CD4-positive, alpha-beta memory T cell (primary cell): ENCODE data around the gene MAD2L1BP. TPM values are rescaled to one million over a fixed set of nuclear protein-coding genes. Genes with fewer than 3 reads are reported as not detected.

ENCODE experiments used
- CTCF ChIA-PET: fragments of 350-600 bp; sonication (Branson Sonifier 250); formaldehyde crosslinking; loops from one replicate; lab custom pipeline; 2021; ENCODE audit warnings: inconsistent platforms; ENCODE audit not compliant: partially characterized antibody; lab: Charles Lee
- POLR2A ChIA-PET: fragments of 350-600 bp; sonication (Branson Sonifier 250); formaldehyde crosslinking; loops from one replicate; lab custom pipeline; 2021; ENCODE audit not compliant: partially characterized antibody; lab: Charles Lee
- DNase-seq, 5 donors: peaks; one replicate each; pipeline versions ENCODE4 v3.0.0 to v3.0.0-alpha.2; 2020 to 2022; ENCODE audit warnings: mixed read lengths in 1 of 5
- H3K27ac ChIP-seq: one replicate; pipeline ENCODE4 v1.7.0; 2013; ENCODE audit warnings: low read depth, low read length
- H3K27me3 ChIP-seq: 2 replicates; pipeline ENCODE4 v1.7.0; 2013; ENCODE audit warnings: mild to moderate bottlenecking, low read length, moderate library complexity; ENCODE audit not compliant: insufficient read depth
- H3K36me3 ChIP-seq: 2 replicates; pipeline ENCODE4 v1.7.0; 2013; ENCODE audit warnings: mild to moderate bottlenecking, low read length, moderate library complexity; ENCODE audit not compliant: insufficient read depth
- H3K4me1 ChIP-seq: 2 replicates; pipeline ENCODE4 v1.7.0; 2013; ENCODE audit warnings: mild to moderate bottlenecking, low read length, moderate library complexity; ENCODE audit not compliant: insufficient read depth
- H3K4me3 ChIP-seq, 2 donors: one replicate each; pipeline ENCODE4 v1.7.0; 2013; ENCODE audit warnings: low read length in 2 of 2, mild to moderate bottlenecking in 1 of 2
- H3K9me3 ChIP-seq, 2 donors: one replicate each; pipeline ENCODE4 v1.7.0; 2013; ENCODE audit warnings: low read length in 2 of 2, control low read depth in 1 of 2; ENCODE audit not compliant: control insufficient read depth in 1 of 2
- H3K27ac Mint-ChIP-seq, 7 donors: one replicate each; pipeline ENCODE4 v1.8.0; 2020 to 2021; ENCODE audit warnings: mixed read lengths in 7 of 7, mild to moderate bottlenecking in 6 of 7, inconsistent platforms in 3 of 7, moderate library complexity in 3 of 7
- H3K27me3 Mint-ChIP-seq, 2 donors: one replicate each; pipeline ENCODE4 v1.8.0; 2020 to 2021; ENCODE audit warnings: mixed read lengths in 2 of 2
- H3K36me3 Mint-ChIP-seq, 2 donors: one replicate each; pipeline ENCODE4 v1.8.0; 2020 to 2021; ENCODE audit warnings: mixed read lengths in 2 of 2, inconsistent platforms in 1 of 2, mild to moderate bottlenecking in 1 of 2
- H3K4me1 Mint-ChIP-seq, 4 donors: one replicate each; pipeline ENCODE4 v1.8.0; 2020 to 2021; ENCODE audit warnings: mixed read lengths in 4 of 4, mild to moderate bottlenecking in 1 of 4
- H3K4me3 Mint-ChIP-seq, 8 donors: one replicate each; pipeline ENCODE4 v1.8.0; 2020 to 2021; ENCODE audit warnings: mixed read lengths in 8 of 8, mild to moderate bottlenecking in 7 of 8, moderate library complexity in 6 of 8, inconsistent platforms in 3 of 8
- H3K9me3 Mint-ChIP-seq, 8 donors: one replicate each; pipeline ENCODE4 v1.8.0; 2020 to 2021; ENCODE audit warnings: mixed read lengths in 8 of 8, mild to moderate bottlenecking in 5 of 8, inconsistent platforms in 3 of 8, moderate library complexity in 1 of 8
- intact Hi-C: fragments of 100-400 bp; cut with micrococcal nuclease; formaldehyde crosslinking; loops from one replicate; pipeline ENCODE4 v1.15.1; 2023
- polyA plus RNA-seq, 2 donors: library from polyadenylated mRNA; unstranded; fragments of 300-500 nt; fragmentation: Illumina TruSeq; gene quantifications; one replicate each; pipeline ENCODE4 v1.2.3, GENCODE V29; 2021
- total RNA-seq, 2 experiments: library from RNA; stranded (reverse); gene quantifications; one replicate each; pipeline ENCODE4 v1.2.3, GENCODE V29; 2021

Gene MAD2L1BP
- total and polyA plus RNA-seq, 4 experiments from 2014 or later = 23.6 to 33.0 (median 28.4) TPM

- no peaks in the 10 kb centered on the region for H3K9me3 Mint-ChIP-seq
- Histone ChIP-seq H3K36me3 (peaks cover 59% of the 10 kb centered on the region), H3K4me1 (peaks cover 26% of the 10 kb centered on the region), H3K4me3 (no peak overlapping the region), H3K27ac (no peak overlapping the region), H3K9me3 (no peaks in the 10 kb centered on the region), H3K27me3 (no peaks in the 10 kb centered on the region)
- peaks cover 28 to 65% of the 10 kb centered on the region in 2 donors for H3K36me3 Mint-ChIP-seq
- H3K4me1 Mint-ChIP-seq = peaks cover 22 to 38% (median 25%) of the 10 kb centered on the region in 4 donors
- H3K27me3 Mint-ChIP-seq = no peaks in the 10 kb centered on the region
- H3K27ac Mint-ChIP-seq = peak overlapping the region in 4 of 7 donors; percentile 9 to 61 (median 48)
- intact Hi-C loops = no loop called here
- no peak for DNase-seq
- ChIA-PET POLR2A (interaction anchor here (0.6 to 1.4 kb wide), 2 partner anchors 10 to 21 kb away, joined by 3 read pairs; partner anchors contain the start of gene MAD2L1BP), CTCF (no interaction called here)
- no peak overlapping the region for H3K4me3 Mint-ChIP-seq
These were observed 10.8 kb upstream of the MAD2L1BP start for GRCh38 chr6:43624786-43625288.

DNA sequence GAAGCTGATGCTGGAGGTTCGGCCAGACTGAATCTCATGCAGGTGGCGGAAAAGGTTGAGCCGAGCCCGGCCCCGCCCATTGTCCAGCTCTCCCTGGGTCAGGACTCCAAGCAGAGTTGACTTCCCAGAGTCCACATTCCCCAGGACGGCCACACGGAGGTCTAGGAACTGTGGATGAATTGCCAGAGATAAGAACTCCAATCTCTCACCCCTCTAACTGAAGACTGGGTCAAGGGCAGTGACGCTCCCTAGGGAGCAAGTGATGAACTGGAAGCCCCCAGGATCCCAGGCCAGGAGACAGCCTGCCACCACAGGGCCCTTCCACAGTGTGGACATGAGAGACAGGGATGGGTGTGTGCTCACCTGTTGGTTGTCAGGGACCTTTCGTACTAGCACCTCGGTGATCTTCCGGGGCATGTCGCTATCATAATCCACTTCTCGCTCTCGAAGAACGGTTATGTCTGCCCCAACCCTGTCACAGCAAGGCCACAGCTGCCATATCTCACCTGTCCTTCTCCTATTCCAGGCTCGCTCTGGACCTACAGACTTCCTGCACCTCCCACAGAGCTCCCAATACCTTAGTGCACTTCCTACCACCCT lies 10.1 kb upstream of the MAD2L1BP start:
- Histone ChIP-seq H3K9me3 (no peaks in the 10 kb centered on the region), H3K36me3 (peaks cover 55% of the 10 kb centered on the region), H3K4me3 (no peak overlapping the region), H3K4me1 (peaks cover 32% of the 10 kb centered on the region), H3K27me3 (no peaks in the 10 kb centered on the region), H3K27ac (no peak overlapping the region)
- DNase-seq = no peak
- POLR2A ChIA-PET = interaction anchor here (0.5 to 1.4 kb wide), 2 partner anchors 7 to 10 kb away, joined by 3 read pairs; partner anchors contain the start of gene MAD2L1BP
- Mint-ChIP-seq H3K27ac (peak overlapping the region in 3 of 7 donors; percentile 32 to 86 (median 61)), H3K4me3 (no peak overlapping the region), H3K36me3 (peaks cover 28 to 61% of the 10 kb centered on the region in 2 donors), H3K9me3 (no peaks in the 10 kb centered on the region), H3K4me1 (peaks cover 27 to 44% (median 31%) of the 10 kb centered on the region in 4 donors), H3K27me3 (no peaks in the 10 kb centered on the region)
- CTCF ChIA-PET = no interaction called here
- intact Hi-C loops = no loop called here

DNA sequence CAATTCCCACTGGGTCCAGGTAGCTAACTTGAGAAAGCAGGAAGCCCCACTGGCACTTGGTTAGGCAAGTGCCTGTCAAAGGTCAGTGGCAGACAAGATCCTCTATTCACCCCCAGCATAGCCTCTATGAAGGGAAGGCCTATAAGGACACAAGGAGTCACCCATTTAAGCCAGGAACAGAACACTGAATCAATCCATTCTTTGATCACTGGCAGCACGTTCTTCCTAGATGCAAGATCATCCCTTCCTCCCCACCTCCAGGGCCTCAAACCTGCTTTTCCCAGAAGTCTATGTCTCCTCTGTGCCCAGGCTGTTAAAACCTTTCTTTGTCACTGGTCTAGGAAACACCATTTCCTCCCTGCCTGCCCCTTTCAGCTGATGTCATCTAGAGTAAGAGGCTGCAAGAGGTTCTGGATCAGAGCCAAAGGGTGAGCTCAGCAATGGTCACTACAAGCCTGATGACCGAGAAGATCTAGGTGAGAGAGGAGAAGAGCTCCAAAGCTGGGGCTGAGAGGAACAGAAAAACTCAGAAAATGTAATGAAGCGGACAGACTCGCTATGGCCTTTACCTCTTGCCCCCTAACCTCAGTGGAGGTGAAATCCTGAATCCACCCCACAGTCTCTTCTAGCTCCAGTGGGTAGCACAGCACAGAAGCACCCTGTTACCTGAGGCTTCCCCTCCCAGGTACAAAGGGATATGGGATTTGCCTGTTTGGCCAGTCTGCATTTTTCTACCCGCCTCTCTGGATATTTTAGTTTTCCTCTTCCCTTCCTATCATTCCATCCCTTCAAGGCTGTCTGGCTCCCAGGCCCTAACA lies 8.4 kb upstream of the MAD2L1BP start:
- Histone ChIP-seq H3K27ac (no peak overlapping the region), H3K4me1 (peaks cover 32% of the 10 kb centered on the region), H3K4me3 (peak overlapping the region in 1 of 2 donors; percentile 37), H3K36me3 (peaks cover 40% of the 10 kb centered on the region), H3K27me3 (no peaks in the 10 kb centered on the region), H3K9me3 (no peaks in the 10 kb centered on the region)
- no peaks in the 10 kb centered on the region for H3K9me3 Mint-ChIP-seq
- H3K27ac Mint-ChIP-seq = peak overlapping the region; percentile 12 to 99 (median 75)
- ChIA-PET CTCF (interaction anchor here (0.6 kb wide), 2 partner anchors 8 to 57 kb away, joined by 3 read pairs; no protein-coding TSS in a partner anchor), POLR2A (interaction anchor here (0.7 to 1.3 kb wide), 3 partner anchors 9 to 620 kb away, joined by 3 to 7 read pairs (median 4); partner anchors contain the start of genes HSP90AB1 and MAD2L1BP)
- H3K27me3 Mint-ChIP-seq = no peaks in the 10 kb centered on the region
- peaks cover 28 to 46% (median 31%) of the 10 kb centered on the region in 4 donors for H3K4me1 Mint-ChIP-seq
- no peak for DNase-seq
- intact Hi-C loops = no loop called here
- H3K36me3 Mint-ChIP-seq = peaks cover 21 to 49% of the 10 kb centered on the region in 2 donors
- H3K4me3 Mint-ChIP-seq = peak overlapping the region; percentile 22 to 73 (median 62)

DNA sequence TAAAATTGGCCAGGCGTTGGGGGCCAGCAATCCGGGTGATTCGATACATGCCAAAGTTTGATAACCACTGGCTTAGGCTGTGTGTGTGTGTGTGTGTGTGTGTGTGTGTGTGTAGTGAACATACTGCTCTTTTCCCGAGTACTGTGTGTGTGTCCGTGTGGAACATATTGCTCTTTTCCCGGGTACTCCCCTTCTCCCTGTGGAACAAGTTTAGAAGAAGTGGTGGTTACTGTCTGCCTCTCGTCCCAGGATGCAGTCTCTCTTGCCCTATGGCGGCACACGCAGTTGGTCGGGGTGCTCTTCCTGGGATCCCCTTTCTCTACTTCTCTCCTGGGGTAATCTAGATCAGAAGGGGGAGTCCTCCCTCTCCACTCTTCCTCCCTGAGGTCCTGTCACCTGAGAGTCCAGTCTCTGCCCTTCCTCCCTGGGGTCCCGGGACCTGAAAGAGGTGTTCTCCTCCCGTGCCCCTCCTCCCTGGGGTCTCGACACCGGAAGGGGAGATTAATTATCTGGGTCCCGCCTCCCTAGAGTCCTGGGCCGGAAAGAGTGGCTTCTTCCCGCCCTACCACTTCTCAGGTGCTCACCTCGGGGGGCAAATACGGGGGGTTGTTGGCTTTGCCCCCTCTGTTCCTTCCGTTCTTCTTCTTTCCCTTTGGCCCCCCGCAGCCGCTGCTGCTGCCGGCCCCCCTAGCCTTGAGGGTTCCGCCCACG lies 7.1 kb upstream of the MAD2L1BP start:
- intact Hi-C loops = loop anchor here (1.0 to 2.0 kb wide), 4 partner anchors 52 to 1841 kb away; partner anchors contain the start of genes ABCC10, POLH, POLR1C and TOMM6
- ChIA-PET POLR2A (interaction anchor here (0.7 to 3.0 kb wide), 15 partner anchors 9 to 1736 kb away, joined by 3 to 28 read pairs (median 5); partner anchors contain the start of genes HSP90AB1, KLHDC3, MEA1 and MRPS18A), CTCF (interaction anchor here (0.9 to 1.7 kb wide), 5 partner anchors 11 to 43 kb away, joined by 3 to 10 read pairs (median 3); no protein-coding TSS in a partner anchor)
- Mint-ChIP-seq H3K36me3 (peaks cover 11 to 38% of the 10 kb centered on the region in 2 donors), H3K27ac (peak overlapping the region; percentile 97 to 99 (median 98)), H3K4me1 (peaks cover 27 to 44% (median 31%) of the 10 kb centered on the region in 4 donors), H3K27me3 (no peaks in the 10 kb centered on the region), H3K9me3 (no peaks in the 10 kb centered on the region), H3K4me3 (peak overlapping the region; percentile 98 to 100 (median 99))
- Histone ChIP-seq H3K9me3 (no peaks in the 10 kb centered on the region), H3K36me3 (peaks cover 29% of the 10 kb centered on the region), H3K4me1 (peaks cover 32% of the 10 kb centered on the region), H3K27me3 (no peaks in the 10 kb centered on the region), H3K4me3 (peak overlapping the region; percentile 75 to 94), H3K27ac (peak overlapping the region; percentile 70)
- DNase-seq = peak; percentile 41 to 69 (median 52)

- Mint-ChIP-seq H3K27ac (peak within 1 kb of the TSS; percentile 97 to 99 (median 98)), H3K4me3 (peak within 1 kb of the TSS; percentile 98 to 100 (median 99)), H3K4me1 (peaks cover 28 to 49% (median 34%) of the 10 kb centered on the region in 4 donors), H3K27me3 (no peaks in the 10 kb centered on the region), H3K36me3 (peaks cover 6 to 34% of the 10 kb centered on the region in 2 donors), H3K9me3 (no peaks in the 10 kb centered on the region)
- intact Hi-C loops = loop anchor here (1.0 to 2.0 kb wide), 4 partner anchors 52 to 1842 kb away; partner anchors contain the start of genes ABCC10, POLH, POLR1C and TOMM6
- H3K36me3 ChIP-seq = peaks cover 23% of the 10 kb centered on the region
- DNase-seq = peak; percentile 92 to 98 (median 93)
- no peaks in the 10 kb centered on the region for H3K27me3 ChIP-seq
- H3K9me3 ChIP-seq = no peaks in the 10 kb centered on the region
- peak within 1 kb of the TSS; percentile 84 for H3K27ac ChIP-seq
- H3K4me3 ChIP-seq = peak within 1 kb of the TSS; percentile 94 to 95
- H3K4me1 ChIP-seq = peaks cover 32% of the 10 kb centered on the region
- CTCF ChIA-PET = interaction anchor here (0.6 to 1.7 kb wide), 8 partner anchors 11 to 42 kb away, joined by 3 to 10 read pairs (median 3); no protein-coding TSS in a partner anchor
- POLR2A ChIA-PET = interaction anchor here (0.5 to 3.0 kb wide), 23 partner anchors 10 to 1842 kb away, joined by 3 to 28 read pairs (median 4); partner anchors contain the start of genes HSP90AB1, KLHDC3, MEA1 and MRPS18A
These were observed 6.5 kb upstream of the MAD2L1BP start, which contains the start of gene GTPBP2 for GRCh38 chr6:43629104-43629504. GTPBP2 (minus strand) TSS chr6:43629264; CDS start chr6:43629162, 102 bp downstream.
